Testis (tissue), 2 donors: ENCODE results near the gene IRF9.

Experiments used
- CTCF ChIP-seq, 3 experiments: fragments of 450-650 bp in 2 of 3; fragments of 200-600 bp in 1 of 3; sonication (generic) in 1 of 3; IDR thresholded peaks; one replicate each; pipeline ENCODE4 v1.5.1; 2016 to 2019; ENCODE audit warnings: antibody characterized with exemption in 3 of 3, mild to moderate bottlenecking in 2 of 3, moderate library complexity in 1 of 3
- POLR2A ChIP-seq: fragments of 450-650 bp; IDR thresholded peaks from one replicate; pipeline ENCODE4 v1.6.1; 2017; ENCODE audit warnings: antibody characterized with exemption, mild to moderate bottlenecking, moderate library complexity

- no peak for TF ChIP-seq CTCF (IDR thresholded peaks at IDR 0.05)
- TF ChIP-seq POLR2A = no peak
Observed at GRCh38 chr14:24126939-24127338, 34.1 kb upstream of the IRF9 start.
